ENCODE results near the gene CCDC18. TPM values are rescaled to one million over a fixed set of nuclear protein-coding genes. Genes with fewer than 3 reads are reported as not detected.
"Not testable (repeated sequence)": the region's sequence is repeated elsewhere in the genome, so short reads cannot be mapped to it uniquely, and the experiment has no call there.

CCDC18 gene
- total and polyA plus RNA-seq, 9 donors: 1.5 to 4.5 (median 2.8) TPM

DNA sequence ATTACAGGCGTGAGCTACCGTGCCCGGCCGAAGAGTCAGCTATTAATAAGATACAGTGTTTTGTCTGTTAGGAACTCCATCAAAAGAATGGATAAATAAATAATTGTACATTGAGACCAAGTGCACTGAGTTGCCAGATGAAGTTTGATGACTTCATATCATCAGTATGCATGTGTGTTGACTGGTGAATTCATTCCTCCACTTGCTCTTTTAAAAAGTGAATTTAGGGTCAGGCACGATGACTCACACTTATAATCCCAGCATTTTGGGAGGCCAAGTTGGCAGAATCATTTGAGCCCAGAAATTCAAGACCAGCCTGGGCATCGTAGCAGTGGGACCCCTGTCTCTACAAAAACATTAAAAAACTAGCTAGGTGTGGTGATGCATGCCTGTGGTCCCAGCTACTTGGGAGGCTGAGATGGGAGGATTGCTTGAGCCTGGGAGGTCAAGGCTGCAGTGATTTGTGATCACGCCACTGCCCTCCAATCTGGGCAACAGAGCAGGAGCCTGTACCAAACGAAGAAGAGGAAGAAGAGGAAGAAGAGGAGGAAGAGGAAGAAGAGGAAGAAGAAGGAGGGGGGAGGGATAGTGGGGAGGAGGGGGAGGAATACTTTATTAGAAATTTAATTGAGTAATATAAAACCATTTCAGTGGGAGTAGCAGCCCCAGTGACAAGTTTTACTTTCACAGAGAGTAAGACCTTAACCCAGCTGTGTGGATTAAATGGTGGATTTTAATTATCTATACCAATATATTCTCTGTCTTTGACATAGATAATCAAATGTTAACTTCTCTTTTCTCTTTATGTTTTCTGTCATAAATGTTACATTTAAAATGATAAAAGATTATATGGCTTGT is 74.9 kb downstream of the CCDC18 start:
- H3K4me3 ChIP-seq: no peak overlapping the region
- 87 to 93% (median 89%) methylated on average over 8 of the region's 8 CpGs for WGBS, 3 donors
- H3K36me3 ChIP-seq: no peaks in the 10 kb centered on the region
- peaks cover 0 to 2% of the 10 kb centered on the region in 2 donors for H3K9me3 ChIP-seq
- intact Hi-C loops (cut with DNase I): no loop called here
- H3K4me1 ChIP-seq (ENCODE audit: insufficient read depth): no peaks in the 10 kb centered on the region
- no peak for DNase-seq
- H3K27ac ChIP-seq: no peak overlapping the region
- H3K27me3 ChIP-seq: no peaks in the 10 kb centered on the region
- TF ChIP-seq EP300 (IDR thresholded peaks at IDR 0.05) (no peak), POLR2A (IDR thresholded peaks at IDR 0.05) (no peak)
- TF ChIP-seq, protein P1, sequence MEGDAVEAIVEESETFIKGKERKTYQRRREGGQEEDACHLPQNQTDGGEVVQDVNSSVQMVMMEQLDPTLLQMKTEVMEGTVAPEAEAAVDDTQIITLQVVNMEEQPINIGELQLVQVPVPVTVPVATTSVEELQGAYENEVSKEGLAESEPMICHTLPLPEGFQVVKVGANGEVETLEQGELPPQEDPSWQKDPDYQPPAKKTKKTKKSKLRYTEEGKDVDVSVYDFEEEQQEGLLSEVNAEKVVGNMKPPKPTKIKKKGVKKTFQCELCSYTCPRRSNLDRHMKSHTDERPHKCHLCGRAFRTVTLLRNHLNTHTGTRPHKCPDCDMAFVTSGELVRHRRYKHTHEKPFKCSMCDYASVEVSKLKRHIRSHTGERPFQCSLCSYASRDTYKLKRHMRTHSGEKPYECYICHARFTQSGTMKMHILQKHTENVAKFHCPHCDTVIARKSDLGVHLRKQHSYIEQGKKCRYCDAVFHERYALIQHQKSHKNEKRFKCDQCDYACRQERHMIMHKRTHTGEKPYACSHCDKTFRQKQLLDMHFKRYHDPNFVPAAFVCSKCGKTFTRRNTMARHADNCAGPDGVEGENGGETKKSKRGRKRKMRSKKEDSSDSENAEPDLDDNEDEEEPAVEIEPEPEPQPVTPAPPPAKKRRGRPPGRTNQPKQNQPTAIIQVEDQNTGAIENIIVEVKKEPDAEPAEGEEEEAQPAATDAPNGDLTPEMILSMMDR (IDR thresholded peaks at IDR 0.05): no peak

DNA sequence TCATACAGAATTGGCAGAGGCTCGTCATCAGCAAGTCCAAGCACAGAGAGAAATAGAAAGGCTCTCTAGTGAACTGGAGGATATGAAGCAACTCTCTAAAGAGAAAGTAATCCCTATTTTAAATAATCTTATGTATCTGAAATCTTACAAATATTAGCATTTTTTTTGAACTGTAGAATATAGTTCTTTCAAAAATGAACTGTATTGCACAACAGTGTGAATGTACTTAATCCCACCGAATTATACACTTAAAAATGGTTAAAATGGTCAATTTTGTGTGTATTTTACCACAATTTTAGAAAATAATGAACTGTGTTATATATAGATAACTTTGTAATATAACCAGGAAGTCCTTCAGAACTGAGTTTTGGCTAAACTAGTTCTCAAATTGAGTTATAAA is 75.9 kb downstream of the CCDC18 start:
- Histone ChIP-seq H3K27ac (no peak overlapping the region), H3K4me3 (no peak overlapping the region), H3K36me3 (no peaks in the 10 kb centered on the region), H3K9me3 (peaks cover 0 to 2% of the 10 kb centered on the region in 2 donors), H3K27me3 (no peaks in the 10 kb centered on the region), H3K4me1 (ENCODE audit: insufficient read depth) (no peaks in the 10 kb centered on the region)
- TF ChIP-seq EP300 (IDR thresholded peaks at IDR 0.05) (no peak), POLR2A (IDR thresholded peaks at IDR 0.05) (no peak)
- TF ChIP-seq, protein P1 (IDR thresholded peaks at IDR 0.05): no peak
- WGBS, 3 donors: 95 to 98% (median 97%) methylated on average over 2 of the region's 2 CpGs
- no peak for DNase-seq
- intact Hi-C loops (cut with DNase I): no loop called here

DNA sequence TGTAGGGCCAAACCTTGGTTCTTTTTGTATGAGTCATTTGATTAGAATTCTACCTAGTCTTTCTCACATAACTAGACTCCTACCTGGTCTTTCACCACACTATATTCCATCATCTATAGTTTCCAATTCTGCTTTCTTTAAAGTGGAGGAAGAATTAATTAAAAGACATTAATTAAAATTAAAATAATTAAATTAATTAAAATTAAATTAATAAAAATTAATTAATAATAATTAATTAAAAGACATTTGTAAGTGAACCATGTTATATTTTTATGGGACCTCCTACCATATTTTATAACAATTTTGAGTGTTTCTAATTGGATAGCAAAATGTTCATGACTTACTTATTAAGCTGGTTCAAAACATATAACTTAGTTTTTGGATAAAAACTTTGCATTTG is 77.4 kb downstream of the CCDC18 start:
- Histone ChIP-seq H3K27me3 (no peaks in the 10 kb centered on the region), H3K36me3 (no peaks in the 10 kb centered on the region), H3K9me3 (peaks cover 0 to 8% of the 10 kb centered on the region in 2 donors), H3K27ac (no peak overlapping the region), H3K4me3 (no peak overlapping the region), H3K4me1 (ENCODE audit: insufficient read depth) (no peaks in the 10 kb centered on the region)
- TF ChIP-seq, protein P1 (IDR thresholded peaks at IDR 0.05): no peak
- TF ChIP-seq POLR2A (IDR thresholded peaks at IDR 0.05) (no peak), EP300 (IDR thresholded peaks at IDR 0.05) (no peak)
- intact Hi-C loops (cut with DNase I): no loop called here
- no peak for DNase-seq

DNA sequence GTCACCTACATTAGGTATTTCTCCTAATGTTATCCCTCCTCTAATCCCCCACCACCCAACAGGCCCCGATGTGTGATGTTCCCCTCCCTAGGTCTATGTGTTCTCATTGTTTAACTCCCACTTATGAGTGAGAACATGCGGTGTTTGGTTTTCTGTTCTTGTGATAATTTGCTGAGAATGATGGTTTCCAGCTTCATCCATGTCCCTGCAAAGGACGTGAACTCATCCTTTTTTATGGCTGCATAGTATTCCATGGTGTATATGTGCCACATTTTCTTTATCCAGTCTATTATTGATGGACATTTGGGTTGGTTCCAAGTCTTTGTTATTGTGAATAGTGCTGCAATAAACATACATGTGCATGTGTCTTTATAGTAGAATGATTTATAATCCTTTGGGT is 80.2 kb downstream of the CCDC18 start:
- DNase-seq; H3K4me3 ChIP-seq; H3K27me3 ChIP-seq; H3K27ac ChIP-seq; intact Hi-C loops (cut with DNase I); H3K4me1 ChIP-seq (ENCODE audit: insufficient read depth); H3K9me3 ChIP-seq; H3K36me3 ChIP-seq: not testable (repeated sequence)
- 97 to 98% (median 98%) methylated on average over 3 of the region's 3 CpGs for WGBS, 3 donors

DNA sequence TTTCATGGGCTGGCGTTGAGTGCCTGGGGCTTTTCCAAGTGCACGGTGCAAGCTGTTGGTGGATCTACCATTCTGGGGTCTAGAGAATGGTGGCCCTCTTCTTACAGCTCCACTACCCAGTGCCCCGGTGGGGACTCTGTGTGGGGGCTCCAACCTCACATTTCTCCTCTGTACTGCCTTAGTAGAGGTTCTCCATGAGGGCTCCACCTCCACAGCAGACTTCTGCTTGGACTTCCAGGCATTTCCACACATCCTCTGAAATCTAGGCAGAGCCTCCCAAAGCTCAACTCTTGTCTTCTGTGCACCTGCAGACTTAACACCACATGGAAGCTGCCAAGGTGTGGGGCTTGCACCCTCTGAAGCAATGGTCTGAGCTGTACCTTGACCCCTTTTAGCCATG is 82.1 kb downstream of the CCDC18 start:
- no peak for DNase-seq
- 96 to 100% (median 99%) methylated on average over 3 of the region's 3 CpGs for WGBS, 3 donors
- Histone ChIP-seq H3K4me3 (no peak overlapping the region), H3K4me1 (ENCODE audit: insufficient read depth) (no peaks in the 10 kb centered on the region), H3K27me3 (no peaks in the 10 kb centered on the region), H3K27ac (no peak overlapping the region), H3K36me3 (no peaks in the 10 kb centered on the region), H3K9me3 (peaks cover 0 to 8% of the 10 kb centered on the region in 2 donors)
- TF ChIP-seq POLR2A (IDR thresholded peaks at IDR 0.05) (no peak), EP300 (IDR thresholded peaks at IDR 0.05) (no peak)
- TF ChIP-seq, protein P1 (IDR thresholded peaks at IDR 0.05): no peak
- intact Hi-C loops (cut with DNase I): no loop called here

DNA sequence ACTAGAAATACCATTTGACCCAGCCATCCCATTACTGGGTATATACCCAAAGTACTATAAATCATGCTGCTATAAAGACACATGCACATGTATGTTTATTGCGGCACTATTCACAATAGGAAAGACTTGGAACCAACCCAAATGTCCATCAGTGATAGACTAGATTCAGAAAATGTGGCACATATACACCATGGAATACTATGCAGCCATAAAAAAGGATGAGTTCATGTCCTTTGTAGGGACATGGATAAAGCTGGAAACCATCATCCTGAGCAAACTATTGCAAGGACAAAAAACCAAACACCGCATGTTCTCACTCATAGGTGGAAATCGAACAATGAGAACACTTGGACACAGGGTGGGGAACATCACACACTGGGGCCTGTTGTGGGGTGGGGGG is 88.4 kb downstream of the CCDC18 start:
- DNase-seq; H3K4me3 ChIP-seq; intact Hi-C loops (cut with DNase I); H3K9me3 ChIP-seq; H3K4me1 ChIP-seq (ENCODE audit: insufficient read depth); H3K27me3 ChIP-seq; H3K27ac ChIP-seq; H3K36me3 ChIP-seq: not testable (repeated sequence)
- 94 to 98% (median 97%) methylated on average over 3 of the region's 3 CpGs for WGBS, 3 donors

DNA sequence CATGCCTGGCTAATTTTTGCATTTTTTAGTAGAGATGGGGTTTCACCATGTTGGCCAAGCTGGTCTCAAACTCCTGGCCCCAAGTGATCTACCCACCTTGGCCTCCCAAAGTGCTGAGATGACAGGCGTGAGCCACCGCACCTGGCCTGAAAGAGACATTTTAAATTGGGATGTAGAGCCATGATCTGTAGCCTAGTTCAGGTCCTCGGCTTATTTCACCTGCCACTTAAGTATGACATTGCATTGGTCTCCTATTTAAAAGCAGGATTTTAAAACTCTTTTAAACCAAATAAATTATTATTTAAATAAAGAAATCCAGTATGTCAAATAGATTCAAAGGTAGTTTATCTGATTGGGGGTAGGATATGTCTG is 94.7 kb downstream of the CCDC18 start:
- H3K27ac ChIP-seq; intact Hi-C loops (cut with DNase I): not testable (repeated sequence)
- WGBS, 3 donors: 82 to 93% (median 93%) methylated on average over 3 of the region's 3 CpGs

More for the DNA sequence above, 94.7 kb downstream of the CCDC18 start:
- H3K9me3 ChIP-seq; H3K36me3 ChIP-seq; DNase-seq; H3K4me3 ChIP-seq; H3K4me1 ChIP-seq (ENCODE audit: insufficient read depth); H3K27me3 ChIP-seq: not testable (repeated sequence)
